Activated B cell treated with CpG ODN at 0.5 μM for 24 hours (primary cell): Measurements from ENCODE around the gene SLC51B. TPM values are rescaled to one million over a fixed set of nuclear protein-coding genes. Genes with fewer than 3 reads are reported as not detected.

Experiments
- ATAC-seq: fragments of 200-7000 bp; cut with Tn5 transposase; one replicate; pipeline ENCODE4 v1.10.0; 2021; ENCODE audit warnings: low read depth, mild to moderate bottlenecking, moderate library complexity
- CTCF ChIA-PET: fragments of 350-600 bp; sonication (Branson Sonifier 250); formaldehyde crosslinking; loops from one replicate; lab custom pipeline; 2021; ENCODE audit warnings: antibody characterized with exemption; lab: Charles Lee
- POLR2A ChIA-PET: fragments of 350-600 bp; sonication (Branson Sonifier 250); formaldehyde crosslinking; loops from one replicate; lab custom pipeline; 2021; ENCODE audit warnings: antibody characterized with exemption; lab: Charles Lee
- DNase-seq: peaks from one replicate; pipeline ENCODE4 v3.0.0; 2022
- H3K27ac Mint-ChIP-seq: one replicate; pipeline ENCODE4 v1.8.0; 2020; ENCODE audit warnings: mixed read lengths
- H3K27me3 Mint-ChIP-seq: one replicate; pipeline ENCODE4 v1.8.0; 2021; ENCODE audit warnings: mixed read lengths
- H3K36me3 Mint-ChIP-seq: one replicate; pipeline ENCODE4 v1.8.0; 2021; ENCODE audit warnings: low read depth, mixed read lengths
- H3K4me1 Mint-ChIP-seq: one replicate; pipeline ENCODE4 v1.8.0; 2021; ENCODE audit warnings: mixed read lengths
- H3K4me3 Mint-ChIP-seq: one replicate; pipeline ENCODE4 v1.8.0; 2020; ENCODE audit warnings: mild to moderate bottlenecking, mixed read lengths
- H3K9me3 Mint-ChIP-seq: one replicate; pipeline ENCODE4 v1.8.0; 2020; ENCODE audit warnings: mixed read lengths
- intact Hi-C: fragments of 100-400 bp; cut with micrococcal nuclease; formaldehyde crosslinking; loops from one replicate; pipeline ENCODE4 v1.15.1; 2024
- total RNA-seq: library from RNA; stranded (reverse); gene quantifications from 2 replicates; pipeline ENCODE4 v1.2.3, GENCODE V29; 2022
- TF ChIP-seq, protein P1 (sequence below): fragments of 200-600 bp; IDR thresholded peaks from one replicate; pipeline ENCODE4 v1.8.0; 2022; ENCODE audit warnings: antibody characterized with exemption, mild to moderate bottlenecking

The SLC51B gene
- total RNA-seq = not detected in 2 replicates

DNA sequence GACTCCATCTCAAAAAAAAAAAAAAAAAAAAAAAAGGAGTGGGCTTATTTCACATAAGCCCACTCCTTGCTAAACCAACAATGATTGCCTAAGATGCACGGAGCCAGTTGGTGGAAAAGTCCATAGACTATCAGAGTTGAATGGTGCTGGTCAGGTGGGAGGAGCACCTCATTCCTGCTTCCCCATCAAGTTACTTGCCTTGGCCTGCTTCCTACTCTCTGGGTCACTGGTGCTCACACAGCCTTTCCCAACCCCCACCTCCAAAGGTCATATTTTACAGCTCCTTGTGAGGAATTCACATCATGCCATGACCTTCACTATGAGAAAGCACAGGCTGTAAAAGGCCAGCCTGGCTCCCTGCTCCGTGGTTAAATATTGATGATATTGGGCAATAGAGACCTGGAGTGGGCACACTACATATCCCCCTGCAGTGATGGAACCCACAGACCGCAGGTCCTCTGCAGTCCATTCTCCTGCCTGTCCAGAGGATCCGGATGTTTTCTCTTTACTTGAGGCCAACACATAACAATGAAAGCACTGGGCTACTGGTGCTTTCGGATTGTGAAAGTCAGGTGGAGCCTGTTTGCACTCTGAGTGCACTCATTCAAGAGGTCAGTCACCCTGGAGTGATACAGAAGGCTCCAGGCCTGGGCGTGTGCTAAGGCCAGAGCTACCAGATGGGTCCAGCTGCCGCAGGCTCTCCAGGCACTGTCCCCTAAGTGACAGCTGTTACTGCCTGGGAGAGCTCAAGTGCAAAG is at the start of gene SLC51B:
Gene SLC51B (plus strand): TSS at position 664 of the 758 bp plus-strand sequence. CDS start 4,618 bp downstream, outside the sequence.
- TF ChIP-seq, protein P1, sequence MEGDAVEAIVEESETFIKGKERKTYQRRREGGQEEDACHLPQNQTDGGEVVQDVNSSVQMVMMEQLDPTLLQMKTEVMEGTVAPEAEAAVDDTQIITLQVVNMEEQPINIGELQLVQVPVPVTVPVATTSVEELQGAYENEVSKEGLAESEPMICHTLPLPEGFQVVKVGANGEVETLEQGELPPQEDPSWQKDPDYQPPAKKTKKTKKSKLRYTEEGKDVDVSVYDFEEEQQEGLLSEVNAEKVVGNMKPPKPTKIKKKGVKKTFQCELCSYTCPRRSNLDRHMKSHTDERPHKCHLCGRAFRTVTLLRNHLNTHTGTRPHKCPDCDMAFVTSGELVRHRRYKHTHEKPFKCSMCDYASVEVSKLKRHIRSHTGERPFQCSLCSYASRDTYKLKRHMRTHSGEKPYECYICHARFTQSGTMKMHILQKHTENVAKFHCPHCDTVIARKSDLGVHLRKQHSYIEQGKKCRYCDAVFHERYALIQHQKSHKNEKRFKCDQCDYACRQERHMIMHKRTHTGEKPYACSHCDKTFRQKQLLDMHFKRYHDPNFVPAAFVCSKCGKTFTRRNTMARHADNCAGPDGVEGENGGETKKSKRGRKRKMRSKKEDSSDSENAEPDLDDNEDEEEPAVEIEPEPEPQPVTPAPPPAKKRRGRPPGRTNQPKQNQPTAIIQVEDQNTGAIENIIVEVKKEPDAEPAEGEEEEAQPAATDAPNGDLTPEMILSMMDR = no peak
- POLR2A ChIA-PET = no interaction called here
- CTCF ChIA-PET = no interaction called here
- Mint-ChIP-seq H3K27me3 (peaks cover 7% of the 10 kb centered on the region), H3K4me1 (peaks cover 10% of the 10 kb centered on the region), H3K4me3 (no peak within 1 kb of the TSS), H3K36me3 (no peaks in the 10 kb centered on the region), H3K27ac (no peak within 1 kb of the TSS), H3K9me3 (no peaks in the 10 kb centered on the region)
- DNase-seq = no peak
- intact Hi-C loops = no loop called here
- no peak for ATAC-seq

DNA sequence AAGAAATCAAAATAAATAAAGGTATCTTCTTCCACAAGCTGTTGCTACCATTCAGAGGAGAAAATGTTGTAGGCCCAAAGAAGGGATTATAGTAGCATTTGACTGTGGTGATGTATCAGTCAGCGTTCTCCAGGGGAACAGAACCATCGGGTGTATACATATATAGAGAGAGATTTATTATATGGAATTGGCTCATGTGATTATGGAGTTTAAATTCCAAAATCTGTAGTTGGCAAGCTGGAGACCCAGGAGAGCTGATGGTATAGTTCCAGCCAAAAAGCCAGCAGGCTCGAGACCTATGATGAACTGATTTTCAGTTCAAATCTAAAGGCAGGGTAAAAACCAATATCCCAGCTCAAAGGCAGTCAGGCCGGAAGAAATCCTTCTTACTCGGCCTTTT is 48.1 kb upstream of the SLC51B start:
- ChIA-PET CTCF (no interaction called here), POLR2A (no interaction called here)
- Mint-ChIP-seq H3K36me3 (peaks cover 5% of the 10 kb centered on the region), H3K27ac (no peak overlapping the region), H3K27me3 (no peaks in the 10 kb centered on the region), H3K4me1 (peaks cover 2% of the 10 kb centered on the region), H3K9me3 (no peaks in the 10 kb centered on the region), H3K4me3 (no peak overlapping the region)
- ATAC-seq = no peak
- intact Hi-C loops = no loop called here
- TF ChIP-seq, protein P1 = no peak
- DNase-seq = no peak

DNA sequence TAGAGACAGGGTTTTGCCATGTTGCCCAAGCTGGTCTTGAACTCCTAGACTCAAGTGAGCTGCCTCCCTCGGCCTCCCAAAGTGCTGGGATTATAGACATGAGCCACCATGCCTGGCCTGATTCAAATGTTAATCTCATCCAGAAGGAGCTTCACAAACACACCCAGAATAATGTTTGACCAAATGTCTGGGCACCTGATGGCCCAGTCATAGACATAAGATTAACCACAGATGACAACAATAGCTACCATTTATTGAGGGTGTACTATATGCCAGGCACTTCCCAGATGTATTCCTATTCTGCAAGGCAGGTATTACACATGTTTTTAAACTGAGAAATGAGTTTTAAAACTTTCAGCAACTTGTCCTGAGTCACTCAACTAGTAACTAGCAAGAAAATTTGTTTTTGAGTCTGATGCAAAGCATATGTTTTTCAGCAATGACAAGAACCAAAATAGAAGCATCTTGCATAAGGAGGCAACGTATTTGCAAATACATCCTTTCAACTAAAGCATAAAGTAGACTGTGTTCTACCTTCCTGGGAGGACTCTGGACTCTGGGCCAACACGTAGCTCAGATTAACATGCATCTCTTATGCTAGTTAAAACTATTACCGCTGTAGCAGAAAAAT is 47.3 kb upstream of the SLC51B start:
- H3K9me3 Mint-ChIP-seq = no peaks in the 10 kb centered on the region
- H3K27me3 Mint-ChIP-seq = no peaks in the 10 kb centered on the region
- H3K36me3 Mint-ChIP-seq = peaks cover 8% of the 10 kb centered on the region
- TF ChIP-seq, protein P1 = no peak
- intact Hi-C loops = no loop called here
- ChIA-PET POLR2A (no interaction called here), CTCF (no interaction called here)
- H3K4me3 Mint-ChIP-seq = no peak overlapping the region
- H3K4me1 Mint-ChIP-seq = peaks cover 1% of the 10 kb centered on the region
- no peak overlapping the region for H3K27ac Mint-ChIP-seq
- DNase-seq = no peak
- ATAC-seq = no peak

DNA sequence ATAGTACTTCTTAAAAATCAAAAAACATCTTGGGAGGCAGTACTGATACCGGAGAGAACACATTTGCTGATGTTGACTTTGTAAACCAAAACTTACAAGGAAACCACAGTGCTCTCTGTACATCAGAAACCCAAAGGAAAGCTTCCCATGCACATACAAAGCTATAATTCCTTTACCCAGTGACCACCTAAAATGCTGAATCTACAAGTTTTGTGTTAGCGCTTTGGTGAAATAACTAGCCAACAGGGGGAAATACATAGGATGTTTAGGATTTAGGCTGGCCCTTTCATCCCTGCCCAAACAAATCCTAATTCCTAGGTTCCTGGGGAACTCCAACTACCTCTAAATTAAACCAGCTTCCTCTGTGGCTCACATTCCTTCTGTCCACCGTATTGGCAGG is 40.2 kb upstream of the SLC51B start:
- TF ChIP-seq, protein P1 = no peak
- DNase-seq = no peak
- ATAC-seq = no peak
- ChIA-PET CTCF (no interaction called here), POLR2A (interaction anchor here (0.7 kb wide), 1 partner anchor 15 kb away, joined by 3 read pairs; no protein-coding TSS in a partner anchor)
- no peaks in the 10 kb centered on the region for H3K27me3 Mint-ChIP-seq
- H3K36me3 Mint-ChIP-seq = peaks cover 32% of the 10 kb centered on the region
- no peaks in the 10 kb centered on the region for H3K9me3 Mint-ChIP-seq
- no peak overlapping the region for H3K27ac Mint-ChIP-seq
- H3K4me1 Mint-ChIP-seq = peaks cover 6% of the 10 kb centered on the region
- H3K4me3 Mint-ChIP-seq = no peak overlapping the region
- intact Hi-C loops = no loop called here

DNA sequence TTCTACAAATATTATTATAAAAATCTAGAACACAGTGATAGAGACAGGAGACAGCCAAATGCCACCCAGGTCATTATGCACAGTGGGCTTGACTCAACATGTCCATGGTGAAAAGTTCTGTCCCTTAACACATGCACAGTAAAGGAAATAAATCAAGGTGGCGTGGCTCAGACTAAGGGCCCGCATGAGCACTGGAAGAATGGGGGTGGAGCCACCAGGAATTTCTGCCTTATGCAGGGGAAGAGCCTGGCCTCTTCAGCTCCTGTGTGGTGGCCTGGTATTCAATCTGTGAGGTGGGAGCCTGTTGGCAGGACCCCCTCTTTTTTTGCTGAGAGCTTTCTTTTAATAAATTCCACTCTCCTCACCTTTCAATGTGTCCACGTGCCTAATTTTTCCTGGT is 38.3 kb upstream of the SLC51B start:
- intact Hi-C loops = no loop called here
- no peak for ATAC-seq
- no peak overlapping the region for H3K27ac Mint-ChIP-seq
- no peak overlapping the region for H3K4me3 Mint-ChIP-seq
- ChIA-PET CTCF (no interaction called here), POLR2A (interaction anchor here (0.6 kb wide), 1 partner anchor 25 kb away, joined by 8 read pairs; no protein-coding TSS in a partner anchor)
- DNase-seq = no peak
- H3K9me3 Mint-ChIP-seq = no peaks in the 10 kb centered on the region
- peaks cover 6% of the 10 kb centered on the region for H3K4me1 Mint-ChIP-seq
- no peaks in the 10 kb centered on the region for H3K27me3 Mint-ChIP-seq
- peaks cover 32% of the 10 kb centered on the region for H3K36me3 Mint-ChIP-seq
- TF ChIP-seq, protein P1 = no peak
